ENCODE data around the gene METAP1.
"Not testable (repeated sequence)": the region's sequence is repeated elsewhere in the genome, so short reads cannot be mapped to it uniquely, and the experiment has no call there.

Gene METAP1

GRCh38 chr4:99102634-99103033 lies 107.1 kb downstream of the METAP1 start:
- no peak for DNase-seq

DNA sequence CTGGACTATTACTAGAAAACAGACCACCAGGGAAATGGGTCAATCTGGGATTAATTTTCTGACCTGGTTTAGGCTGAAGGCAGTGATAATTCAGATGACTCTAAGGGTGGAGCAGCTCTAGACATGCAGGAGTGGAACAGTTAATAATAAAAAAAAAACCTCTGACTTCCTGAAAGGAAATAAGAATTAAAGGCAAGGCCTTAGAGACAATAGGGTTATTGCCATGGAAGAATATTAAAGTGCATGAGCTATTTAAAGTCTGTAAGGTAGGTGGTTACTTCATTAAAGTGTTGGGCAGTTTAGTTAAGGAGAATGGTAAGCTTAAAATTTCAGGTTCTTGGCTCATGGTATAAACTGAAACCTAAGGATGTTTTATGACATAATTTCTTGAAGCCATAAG lies 107.6 kb downstream of the METAP1 start:
- DNase-seq: no peak

- DNase-seq: no peak
Observed at GRCh38 chr4:99104153-99104552, 108.6 kb downstream of the METAP1 start.

DNA sequence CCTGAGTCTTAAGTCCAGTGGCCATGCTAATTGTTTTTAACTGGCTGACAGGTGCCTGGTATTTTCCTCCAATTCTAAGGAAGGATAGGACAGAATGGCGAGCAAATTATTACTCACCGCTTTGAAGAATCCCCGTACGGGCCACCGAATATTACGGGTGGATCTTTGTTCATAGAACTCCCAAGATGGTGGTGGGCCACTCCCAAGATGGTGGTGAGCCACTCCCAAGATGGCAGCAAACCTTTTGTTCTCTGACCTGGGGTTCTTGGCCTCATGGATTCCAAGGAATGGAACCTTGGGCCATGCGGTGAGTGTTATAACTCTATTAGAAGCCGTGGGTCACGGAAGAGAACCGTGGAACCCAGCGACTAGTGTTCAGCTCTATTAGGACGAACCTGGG lies 113.8 kb downstream of the METAP1 start:
- DNase-seq: not testable (repeated sequence)
